Measurements from ENCODE around the gene MED13L.

- TF ChIP-seq MAX (CRISPR knock-in tag; IDR thresholded peaks at IDR 0.05) = no peak
- no peak for TF ChIP-seq AFF4 (CRISPR knock-in tag; IDR thresholded peaks at IDR 0.05; ENCODE audit: borderline replicate concordance)
- no peak for TF ChIP-seq FOXP4 (CRISPR knock-in tag; IDR thresholded peaks at IDR 0.05)
- no peak for TF ChIP-seq TEAD1 (CRISPR knock-in tag; IDR thresholded peaks at IDR 0.05)
- TF ChIP-seq E2F1 (CRISPR knock-in tag; IDR thresholded peaks at IDR 0.05) = no peak
- no peak for TF ChIP-seq CTCF (IDR thresholded peaks at IDR 0.05)
Measured at GRCh38 chr12:116053479-116054200, 223.9 kb downstream of the MED13L start.

Measured in WTC11 (cell line).